KOPT-K1 (cell line): Measurements from ENCODE around the gene ADCY3.

Experiments
- H3K27ac ChIP-seq: fragments of 200-600 bp; sonication (generic); 2 replicates; pipeline ENCODE4 v1.5.1; 2016; ENCODE audit warnings: antibody characterized with exemption, mild to moderate bottlenecking, low read depth, low read length; ENCODE audit not compliant: poor library complexity, severe bottlenecking
- H3K36me3 ChIP-seq: fragments of 200-600 bp; sonication (generic); 2 replicates; pipeline ENCODE4 v1.5.1; 2017; ENCODE audit warnings: antibody characterized with exemption, mild to moderate bottlenecking, low read length, moderate library complexity; ENCODE audit not compliant: insufficient read depth
- H3K9me3 ChIP-seq: fragments of 200-600 bp; sonication (generic); 2 replicates; pipeline ENCODE4 v1.5.1; 2017; ENCODE audit warnings: antibody characterized with exemption, low read length, mild to moderate bottlenecking; ENCODE audit not compliant: insufficient read depth, poor library complexity, severe bottlenecking

ADCY3 gene

DNA sequence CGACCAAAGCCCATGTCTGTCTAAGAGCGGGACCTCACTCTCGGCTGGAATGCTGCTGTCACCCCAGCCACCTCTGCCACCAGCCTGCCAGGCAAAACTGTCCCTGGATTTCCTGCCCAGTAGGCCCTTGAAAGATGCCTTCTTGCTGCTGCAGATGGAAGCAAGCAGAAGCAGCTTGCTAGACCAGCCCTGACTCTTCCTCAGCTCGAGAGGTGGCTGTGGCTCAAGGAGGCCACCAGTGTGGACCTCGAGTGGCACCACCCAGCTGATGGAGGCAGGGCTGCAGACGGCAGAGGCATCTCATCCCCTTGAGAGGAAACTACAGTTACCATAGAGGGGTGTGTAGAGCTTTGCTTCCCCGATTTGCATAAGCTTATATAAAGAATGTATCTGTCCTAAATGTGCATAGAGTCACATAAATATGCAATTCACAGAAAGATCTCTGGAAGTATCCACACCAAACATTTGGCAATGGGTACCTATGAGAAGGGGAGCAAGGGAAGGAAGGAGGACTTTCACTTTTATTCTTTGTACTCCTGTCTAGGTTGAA, 20.6 kb downstream of the ADCY3 start:
- Histone ChIP-seq H3K36me3 (peaks cover 54% of the 10 kb centered on the region), H3K9me3 (peaks cover 51% of the 10 kb centered on the region), H3K27ac (no peak overlapping the region)

- Histone ChIP-seq H3K27ac (no peak overlapping the region), H3K36me3 (peaks cover 55% of the 10 kb centered on the region), H3K9me3 (peaks cover 61% of the 10 kb centered on the region)
These were observed 21.6 kb downstream of the ADCY3 start for GRCh38 chr2:24898122-24899109.

DNA sequence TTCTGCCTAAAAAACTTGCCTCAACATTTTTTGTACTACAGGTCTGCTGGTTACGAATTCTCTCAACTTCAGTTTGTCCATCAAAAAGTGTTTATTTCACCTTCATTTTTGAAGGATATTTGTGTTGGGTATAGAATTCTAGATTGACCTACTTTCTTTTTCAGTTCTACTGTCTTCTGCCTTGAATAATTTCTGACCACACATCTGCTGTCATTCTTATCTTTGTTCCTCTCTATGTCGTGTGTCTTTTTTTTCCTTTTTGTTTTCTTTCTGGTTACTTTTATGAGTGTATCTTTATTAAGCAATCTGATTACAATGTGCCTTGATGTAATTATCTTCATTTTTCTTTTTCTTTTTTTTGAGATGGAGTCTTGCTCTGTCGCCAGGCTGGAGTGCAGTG, 25.3 kb downstream of the ADCY3 start:
- Histone ChIP-seq H3K9me3 (peaks cover 77% of the 10 kb centered on the region), H3K36me3 (peaks cover 41% of the 10 kb centered on the region)

DNA sequence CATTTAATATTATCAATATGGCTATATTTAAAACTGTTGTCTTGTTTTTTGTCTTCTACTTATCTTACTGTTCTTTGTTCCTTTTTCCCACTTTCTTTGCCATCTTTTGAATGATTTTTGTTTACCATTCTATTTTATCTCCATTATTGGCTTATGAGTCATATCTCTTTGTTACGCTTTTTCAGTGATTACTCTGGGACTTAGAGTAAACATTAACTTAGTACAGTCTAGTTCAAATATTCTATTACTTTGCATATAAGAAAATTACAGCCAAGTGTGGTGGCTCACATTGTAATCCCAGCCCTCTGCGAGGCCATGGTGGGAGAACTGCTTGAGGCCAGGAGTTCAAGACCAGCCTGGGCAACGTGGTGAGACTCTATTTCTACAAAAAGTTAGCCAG, 26.1 kb downstream of the ADCY3 start:
- peaks cover 37% of the 10 kb centered on the region for H3K36me3 ChIP-seq
- no peak overlapping the region for H3K27ac ChIP-seq
- H3K9me3 ChIP-seq, result peaks cover 71% of the 10 kb centered on the region

More for the DNA sequence above, 25.3 kb downstream of the ADCY3 start:
- no peak overlapping the region for H3K27ac ChIP-seq

GRCh38 chr2:24892928-24893327, 27.1 kb downstream of the ADCY3 start:
- H3K9me3 ChIP-seq, result peaks cover 61% of the 10 kb centered on the region
- H3K27ac ChIP-seq, result no peak overlapping the region
- peaks cover 30% of the 10 kb centered on the region for H3K36me3 ChIP-seq

- Histone ChIP-seq H3K36me3 (peaks cover 20% of the 10 kb centered on the region), H3K9me3 (peaks cover 44% of the 10 kb centered on the region), H3K27ac (no peak overlapping the region)
These were observed 28.8 kb downstream of the ADCY3 start for GRCh38 chr2:24891201-24891600.

- H3K27ac ChIP-seq, result no peak overlapping the region
- H3K9me3 ChIP-seq, result peaks cover 24% of the 10 kb centered on the region
- H3K36me3 ChIP-seq, result peaks cover 22% of the 10 kb centered on the region; the same call in 1 of the 2 replicates
These were observed 30.8 kb downstream of the ADCY3 start for GRCh38 chr2:24889221-24889620.

GRCh38 chr2:24888177-24888576, 31.9 kb downstream of the ADCY3 start:
- Histone ChIP-seq H3K9me3 (peaks cover 14% of the 10 kb centered on the region), H3K36me3 (peaks cover 19% of the 10 kb centered on the region; the same call in 1 of the 2 replicates), H3K27ac (no peak overlapping the region)

DNA sequence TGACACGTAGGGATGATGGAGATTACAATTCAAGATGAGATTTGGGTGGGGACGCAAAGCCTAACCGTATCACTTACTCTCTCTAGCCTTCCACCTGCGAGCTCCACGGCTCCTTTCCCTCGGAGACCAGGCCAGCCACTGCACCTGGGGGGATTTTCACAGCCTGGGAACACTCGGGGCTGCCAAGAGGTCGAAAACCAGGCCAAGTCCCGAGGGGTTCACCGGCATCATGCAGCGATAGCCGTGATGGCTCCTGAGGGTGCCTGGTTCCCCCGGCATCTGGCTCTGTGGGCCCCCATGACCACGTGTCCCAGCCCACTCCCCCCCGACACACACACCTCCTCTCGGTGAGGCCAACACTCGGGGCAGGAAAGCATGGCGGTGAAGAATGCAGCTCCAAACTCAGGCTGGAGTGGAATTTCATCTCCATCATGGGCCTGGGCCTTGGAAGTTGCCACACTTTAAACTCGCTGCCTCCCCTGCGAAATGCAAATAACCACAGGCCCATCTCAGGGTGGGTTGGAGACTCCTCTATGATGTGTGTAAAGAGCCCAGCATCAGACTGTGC, 32.6 kb downstream of the ADCY3 start:
- H3K36me3 ChIP-seq, result peaks cover 19% of the 10 kb centered on the region; the same call in 1 of the 2 replicates
- peaks cover 6% of the 10 kb centered on the region for H3K9me3 ChIP-seq
- no peak overlapping the region for H3K27ac ChIP-seq

DNA sequence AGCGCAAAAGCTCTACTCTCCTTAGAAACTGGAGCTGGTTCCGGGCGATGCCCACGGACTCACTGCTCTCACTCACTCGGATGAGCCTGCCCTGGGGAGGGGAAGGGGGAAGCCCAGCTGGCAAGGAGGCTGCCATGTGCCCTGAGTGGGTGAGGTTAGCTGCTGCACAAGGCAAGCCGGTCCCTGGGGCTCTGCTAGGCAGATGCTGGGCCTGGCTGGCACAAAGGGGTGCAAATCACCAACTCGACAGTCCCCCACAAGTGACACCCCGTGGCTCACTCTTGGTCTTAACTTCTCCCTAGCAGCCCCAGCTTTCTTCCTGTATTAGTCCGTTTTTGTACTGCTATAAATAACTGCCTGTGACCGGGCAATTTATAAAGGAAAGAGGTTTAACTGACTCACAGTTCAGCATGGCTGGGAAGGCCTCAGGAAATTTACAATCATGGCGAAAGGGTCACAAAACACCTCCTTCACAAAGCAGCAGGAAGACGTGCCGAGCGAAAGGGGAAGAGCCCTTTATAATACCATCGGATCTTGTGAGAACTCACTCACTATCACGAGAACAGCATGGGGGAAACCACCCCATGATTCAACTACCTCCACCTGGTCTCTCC, 33.2 kb downstream of the ADCY3 start:
- H3K27ac ChIP-seq, result no peak overlapping the region
- H3K36me3 ChIP-seq, result peaks cover 19% of the 10 kb centered on the region; the same call in 1 of the 2 replicates
- H3K9me3 ChIP-seq, result peaks cover under 1% of the 10 kb centered on the region

DNA sequence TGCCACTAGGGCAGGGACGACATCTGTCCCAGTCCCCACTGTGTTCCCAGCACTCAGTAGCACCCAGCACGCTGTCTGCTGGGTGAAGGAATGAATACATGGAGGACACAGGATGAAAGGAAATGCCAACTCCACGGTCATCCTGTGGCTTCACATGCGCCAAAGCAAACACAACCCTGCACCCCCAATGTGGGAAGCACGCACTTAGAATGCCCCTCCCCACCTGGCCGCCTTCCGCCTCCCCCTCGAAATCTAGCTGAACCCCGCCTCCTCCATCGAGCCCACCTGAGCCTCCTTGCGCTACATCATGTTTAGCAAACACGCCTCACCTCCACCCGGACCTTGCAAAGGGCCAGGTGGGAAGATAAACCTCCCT, 33.9 kb downstream of the ADCY3 start:
- no peak overlapping the region for H3K27ac ChIP-seq
- peaks cover 19% of the 10 kb centered on the region; the same call in 1 of the 2 replicates for H3K36me3 ChIP-seq
- no peaks in the 10 kb centered on the region for H3K9me3 ChIP-seq

DNA sequence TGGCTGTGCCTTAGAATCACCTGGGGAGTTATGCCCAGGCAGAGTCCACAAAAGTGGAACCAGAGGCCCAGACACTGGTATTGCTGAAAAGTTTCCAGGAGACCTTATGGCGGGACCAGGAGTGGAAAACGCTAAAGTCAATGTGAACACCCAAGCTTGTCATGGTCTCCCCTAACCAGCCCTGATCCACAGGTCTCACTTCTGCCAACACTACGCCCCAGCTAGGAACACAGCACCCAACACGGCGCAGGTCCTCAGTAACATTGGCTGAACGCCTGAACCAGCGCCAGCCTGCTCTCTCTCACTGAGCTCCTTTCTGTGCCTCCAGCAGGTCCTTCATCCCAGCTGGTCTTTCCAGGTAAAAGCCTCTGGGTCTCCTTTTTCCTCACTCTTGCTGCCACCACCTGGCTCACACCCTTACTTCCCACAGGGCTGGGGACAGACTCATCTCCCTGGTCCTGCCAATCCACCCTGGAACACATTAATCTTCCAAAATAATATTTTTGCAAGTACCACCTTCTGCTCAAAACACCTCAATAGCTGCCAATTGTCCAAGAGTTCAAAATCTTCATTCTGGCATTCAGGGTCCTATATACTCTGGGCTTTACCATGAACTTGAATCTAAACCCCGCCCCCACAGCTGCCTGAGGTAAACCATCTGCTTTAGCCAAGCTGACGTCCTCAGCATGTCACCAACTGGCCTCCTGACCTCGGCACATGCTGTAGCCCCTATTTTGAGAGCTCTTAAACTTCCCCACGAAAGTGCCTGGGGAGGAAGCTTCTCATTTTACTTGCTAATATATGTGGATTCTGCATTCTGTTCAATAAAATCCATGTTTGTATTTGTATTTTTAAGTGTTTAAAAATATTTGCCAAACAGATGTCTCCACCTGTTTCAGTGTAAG, 34.6 kb downstream of the ADCY3 start:
- Histone ChIP-seq H3K9me3 (no peaks in the 10 kb centered on the region), H3K36me3 (peaks cover 19% of the 10 kb centered on the region; the same call in 1 of the 2 replicates), H3K27ac (no peak overlapping the region)

GRCh38 chr2:24883946-24884345, 36.1 kb downstream of the ADCY3 start:
- no peaks in the 10 kb centered on the region for H3K9me3 ChIP-seq
- peaks cover 16% of the 10 kb centered on the region; the same call in 1 of the 2 replicates for H3K36me3 ChIP-seq
- H3K27ac ChIP-seq, result no peak overlapping the region

DNA sequence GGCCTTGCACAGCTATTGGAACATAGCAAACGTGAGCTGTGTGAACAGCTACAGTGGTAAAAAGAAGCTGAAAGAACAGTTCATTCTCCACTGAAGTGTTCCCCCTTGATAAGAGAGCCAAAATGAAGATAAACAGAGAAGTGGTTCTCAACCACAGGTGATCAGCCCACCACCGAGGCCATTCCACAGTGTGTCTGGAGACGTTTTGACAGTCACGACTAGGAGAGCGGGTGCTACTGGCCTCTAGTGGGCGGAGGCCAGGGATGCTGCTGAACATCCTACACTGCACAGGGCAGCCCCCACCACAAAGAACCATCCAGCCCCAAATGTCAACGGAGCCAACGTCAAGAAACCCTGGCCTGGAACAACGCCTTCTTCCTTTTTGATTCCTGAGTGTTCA, 38.4 kb downstream of the ADCY3 start:
- Histone ChIP-seq H3K27ac (no peak overlapping the region), H3K36me3 (peaks cover 6% of the 10 kb centered on the region; the same call in 1 of the 2 replicates), H3K9me3 (no peaks in the 10 kb centered on the region)
